Body of pancreas (tissue), 4 donors: ENCODE data around the gene SHISA5.

ENCODE experiments used
- POLR2A ChIP-seq, 3 donors: fragments of 450-650 bp; IDR thresholded peaks; one replicate each; pipeline ENCODE4 v1.6.1; 2016; ENCODE audit warnings: antibody characterized with exemption in 3 of 3, mild to moderate bottlenecking in 2 of 3
- TF ChIP-seq, protein P1 (sequence below), 7 experiments: fragments of 450-650 bp in 4 of 7; fragments of 200-600 bp in 3 of 7; sonication (generic) in 3 of 7; IDR thresholded peaks; one replicate each; pipeline ENCODE4 v1.5.1; 2016 to 2019; ENCODE audit warnings: antibody characterized with exemption in 7 of 7

DNA sequence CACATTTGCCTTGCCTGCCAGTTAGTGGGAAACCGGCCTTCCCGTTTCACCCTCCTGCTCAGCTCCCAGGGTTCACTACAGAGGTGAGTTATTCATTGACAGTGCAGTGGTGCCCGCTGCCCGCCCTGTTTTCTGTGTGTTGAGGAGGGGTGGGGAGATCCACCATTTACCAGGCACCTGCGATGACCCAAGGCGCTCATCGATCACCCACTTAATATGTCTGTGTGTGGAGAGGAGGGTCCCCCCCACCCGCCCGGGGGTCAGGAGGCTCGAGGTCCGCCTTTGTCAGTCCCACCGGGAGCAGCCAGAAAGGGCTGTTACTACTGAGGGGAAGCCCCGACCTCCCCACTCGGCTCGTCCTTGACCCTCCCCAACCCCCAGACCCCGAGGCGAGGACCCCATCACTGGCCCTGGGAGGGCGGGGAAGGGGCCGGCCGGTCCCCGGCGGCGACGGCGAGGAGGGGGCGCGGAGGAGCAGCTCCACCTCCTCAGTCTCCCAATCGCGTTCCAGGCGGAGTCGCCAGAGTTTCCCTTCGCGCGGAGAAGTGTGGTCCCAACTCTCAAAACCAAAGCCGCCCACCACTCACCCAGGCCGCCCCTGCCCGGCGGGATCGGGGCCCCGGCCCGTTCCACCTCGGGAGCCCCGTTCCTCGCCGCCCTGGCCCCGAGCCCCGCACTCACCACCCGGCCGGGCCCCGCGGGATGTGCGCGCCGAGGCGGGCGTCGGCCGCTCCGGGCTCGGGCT, 75.2 kb downstream of the SHISA5 start:
- TF ChIP-seq, protein P1, sequence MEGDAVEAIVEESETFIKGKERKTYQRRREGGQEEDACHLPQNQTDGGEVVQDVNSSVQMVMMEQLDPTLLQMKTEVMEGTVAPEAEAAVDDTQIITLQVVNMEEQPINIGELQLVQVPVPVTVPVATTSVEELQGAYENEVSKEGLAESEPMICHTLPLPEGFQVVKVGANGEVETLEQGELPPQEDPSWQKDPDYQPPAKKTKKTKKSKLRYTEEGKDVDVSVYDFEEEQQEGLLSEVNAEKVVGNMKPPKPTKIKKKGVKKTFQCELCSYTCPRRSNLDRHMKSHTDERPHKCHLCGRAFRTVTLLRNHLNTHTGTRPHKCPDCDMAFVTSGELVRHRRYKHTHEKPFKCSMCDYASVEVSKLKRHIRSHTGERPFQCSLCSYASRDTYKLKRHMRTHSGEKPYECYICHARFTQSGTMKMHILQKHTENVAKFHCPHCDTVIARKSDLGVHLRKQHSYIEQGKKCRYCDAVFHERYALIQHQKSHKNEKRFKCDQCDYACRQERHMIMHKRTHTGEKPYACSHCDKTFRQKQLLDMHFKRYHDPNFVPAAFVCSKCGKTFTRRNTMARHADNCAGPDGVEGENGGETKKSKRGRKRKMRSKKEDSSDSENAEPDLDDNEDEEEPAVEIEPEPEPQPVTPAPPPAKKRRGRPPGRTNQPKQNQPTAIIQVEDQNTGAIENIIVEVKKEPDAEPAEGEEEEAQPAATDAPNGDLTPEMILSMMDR (IDR thresholded peaks at IDR 0.05) = no peak
- peak; percentile 52 to 67 (median 54) for TF ChIP-seq POLR2A (IDR thresholded peaks at IDR 0.05)
